WTC11 (cell line): ENCODE data around the gene CDH13.

ENCODE experiments used
- JUN ChIP-seq: sonication (generic); formaldehyde crosslinking; IDR thresholded peaks from 2 replicates; pipeline ENCODE4 v1.8.0; 2023; ENCODE audit warnings: mild to moderate bottlenecking, missing genetic modification reagents
- TF ChIP-seq, protein P1 (sequence below): sonication (generic); formaldehyde crosslinking; IDR thresholded peaks from 2 replicates; pipeline ENCODE4 v1.8.1; 2022; ENCODE audit warnings: low read depth, mild to moderate bottlenecking, moderate library complexity, missing genetic modification reagents, borderline replicate concordance

- TF ChIP-seq JUN = no peak
- TF ChIP-seq, protein P1, sequence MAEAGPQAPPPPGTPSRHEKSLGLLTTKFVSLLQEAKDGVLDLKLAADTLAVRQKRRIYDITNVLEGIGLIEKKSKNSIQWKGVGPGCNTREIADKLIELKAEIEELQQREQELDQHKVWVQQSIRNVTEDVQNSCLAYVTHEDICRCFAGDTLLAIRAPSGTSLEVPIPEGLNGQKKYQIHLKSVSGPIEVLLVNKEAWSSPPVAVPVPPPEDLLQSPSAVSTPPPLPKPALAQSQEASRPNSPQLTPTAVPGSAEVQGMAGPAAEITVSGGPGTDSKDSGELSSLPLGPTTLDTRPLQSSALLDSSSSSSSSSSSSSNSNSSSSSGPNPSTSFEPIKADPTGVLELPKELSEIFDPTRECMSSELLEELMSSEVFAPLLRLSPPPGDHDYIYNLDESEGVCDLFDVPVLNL (CRISPR knock-in tag) = no peak
These were observed 1054.2 kb downstream of the CDH13 start for GRCh38 chr16:83680980-83681379.
